SH-SY5Y (cell line): Measurements from ENCODE around the gene THBD.

Experiments used
- GATA2 ChIP-seq: IDR thresholded peaks from 2 replicates; pipeline ENCODE4 v1.6.1; 2011; ENCODE audit warnings: mild to moderate bottlenecking, low read depth, low read length
- GATA3 ChIP-seq: IDR thresholded peaks from 2 replicates; pipeline ENCODE4 v1.6.1; 2011; ENCODE audit warnings: low read depth, mild to moderate bottlenecking, low read length, moderate library complexity

The THBD gene

GRCh38 chr20:23060629-23061028 is 11.2 kb upstream of the THBD start:
- TF ChIP-seq GATA2, result no peak
- TF ChIP-seq GATA3, result no peak

- TF ChIP-seq GATA2 (no peak), GATA3 (no peak)
These were observed 10.4 kb upstream of the THBD start for GRCh38 chr20:23059846-23060245.

- TF ChIP-seq GATA3, result no peak
- no peak for TF ChIP-seq GATA2
These were observed 9.5 kb upstream of the THBD start for GRCh38 chr20:23059001-23059400.

GRCh38 chr20:23058240-23058639 is 8.8 kb upstream of the THBD start:
- no peak for TF ChIP-seq GATA3
- TF ChIP-seq GATA2, result no peak

GRCh38 chr20:23052904-23053303 is 3.4 kb upstream of the THBD start:
- TF ChIP-seq GATA3, result no peak
- TF ChIP-seq GATA2, result no peak

GRCh38 chr20:23050847-23051627 is 1.6 kb upstream of the THBD start:
- TF ChIP-seq GATA3 (no peak), GATA2 (no peak)

- no peak for TF ChIP-seq GATA2
- no peak for TF ChIP-seq GATA3
These were observed 785 bp upstream of the THBD start for GRCh38 chr20:23050076-23050838.

GRCh38 chr20:23048283-23049200 is 930 bp downstream of the THBD start:
- no peak for TF ChIP-seq GATA2
- TF ChIP-seq GATA3, result no peak

- TF ChIP-seq GATA2 (no peak), GATA3 (no peak)
These were observed 1.7 kb downstream of the THBD start for GRCh38 chr20:23047738-23048214.

- no peak for TF ChIP-seq GATA2
- TF ChIP-seq GATA3, result no peak
These were observed 2.3 kb downstream of the THBD start for GRCh38 chr20:23047001-23047737.

- TF ChIP-seq GATA2 (no peak), GATA3 (no peak)
These were observed 3.0 kb downstream of the THBD start for GRCh38 chr20:23046431-23046830.

- TF ChIP-seq GATA3 (no peak), GATA2 (no peak)
These were observed 6.1 kb downstream of the THBD start for GRCh38 chr20:23043376-23043775.

GRCh38 chr20:23042270-23042669 is 7.2 kb downstream of the THBD start:
- no peak for TF ChIP-seq GATA3
- TF ChIP-seq GATA2, result no peak
